Osteocyte (in vitro differentiated cells): ENCODE measurements around the gene KBTBD6. TPM values are rescaled to one million over a fixed set of nuclear protein-coding genes. Genes with fewer than 3 reads are reported as not detected.
"Not testable (repeated sequence)": the region's sequence is repeated elsewhere in the genome, so short reads cannot be mapped to it uniquely, and the experiment has no call there.

Experiments used
- DNase-seq: peaks from one replicate; pipeline ENCODE4 v3.0.0; 2021; ENCODE audit warnings: mixed read lengths; ENCODE audit not compliant: unreplicated experiment; ENCODE audit errors: extremely low spot score
- H3K27ac Mint-ChIP-seq: one replicate; pipeline ENCODE4 v1.8.0; 2021; ENCODE audit warnings: mild to moderate bottlenecking, mixed read lengths; ENCODE audit not compliant: unreplicated experiment
- H3K27me3 Mint-ChIP-seq: one replicate; pipeline ENCODE4 v1.8.0; 2021; ENCODE audit warnings: mixed read lengths; ENCODE audit not compliant: unreplicated experiment
- H3K36me3 Mint-ChIP-seq: one replicate; pipeline ENCODE4 v1.8.0; 2021; ENCODE audit warnings: mixed read lengths; ENCODE audit not compliant: unreplicated experiment
- H3K4me1 Mint-ChIP-seq: one replicate; pipeline ENCODE4 v1.8.0; 2021; ENCODE audit warnings: mixed read lengths; ENCODE audit not compliant: unreplicated experiment
- H3K4me3 Mint-ChIP-seq: one replicate; pipeline ENCODE4 v1.8.0; 2021; ENCODE audit warnings: mild to moderate bottlenecking, moderate library complexity, mixed read lengths; ENCODE audit not compliant: unreplicated experiment
- H3K9me3 Mint-ChIP-seq: one replicate; pipeline ENCODE4 v1.8.0; 2021; ENCODE audit warnings: mixed read lengths; ENCODE audit not compliant: unreplicated experiment
- total RNA-seq: library from RNA; stranded (reverse); gene quantifications from 2 replicates; pipeline ENCODE4 v1.2.1, GENCODE V29; 2021
- TF ChIP-seq, protein P1 (sequence below): fragments of 200-600 bp; sonication (generic); IDR thresholded peaks from 2 replicates; pipeline ENCODE4 v1.5.0; 2021; ENCODE audit warnings: antibody characterized with exemption, mild to moderate bottlenecking, moderate library complexity

The KBTBD6 gene
- total RNA-seq, 1 donor from 2014 or later: 9.7 TPM

DNA sequence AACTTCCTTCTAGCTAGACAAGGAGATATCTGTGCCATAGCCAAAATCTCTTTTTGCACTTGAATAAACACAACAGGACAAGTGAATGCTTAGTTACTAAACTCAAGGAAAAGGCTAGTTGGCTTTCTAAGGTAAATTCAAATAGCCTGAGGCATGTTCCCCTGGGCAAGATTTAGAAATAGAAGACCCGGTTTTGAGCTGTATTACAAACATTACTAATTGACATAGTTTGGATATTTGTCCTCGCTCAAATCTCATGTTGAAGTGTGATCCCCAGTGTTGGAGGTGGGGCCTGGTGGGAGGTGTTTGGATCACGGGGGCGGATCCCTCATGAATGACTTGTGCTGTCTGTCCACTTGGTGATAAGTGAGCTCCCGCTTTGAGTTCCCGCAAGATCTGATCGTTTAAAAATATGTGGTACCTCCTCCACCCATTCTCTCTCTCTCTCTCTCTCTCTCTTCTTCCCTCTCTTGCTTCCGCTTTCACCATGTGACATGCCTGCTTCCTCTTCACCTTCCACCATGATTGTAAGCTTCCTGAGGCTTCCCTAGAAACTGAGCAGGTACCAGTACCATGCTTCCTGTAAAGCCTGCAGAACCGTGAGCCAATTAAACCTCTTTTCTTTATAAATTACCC is 3.9 kb upstream of the KBTBD6 start:
- Mint-ChIP-seq H3K27me3 (no peaks in the 10 kb centered on the region), H3K27ac (no peak overlapping the region), H3K4me3 (no peak overlapping the region), H3K36me3 (no peaks in the 10 kb centered on the region), H3K9me3 (no peaks in the 10 kb centered on the region), H3K4me1 (peaks cover 30% of the 10 kb centered on the region)
- DNase-seq: no peak
- TF ChIP-seq, protein P1, sequence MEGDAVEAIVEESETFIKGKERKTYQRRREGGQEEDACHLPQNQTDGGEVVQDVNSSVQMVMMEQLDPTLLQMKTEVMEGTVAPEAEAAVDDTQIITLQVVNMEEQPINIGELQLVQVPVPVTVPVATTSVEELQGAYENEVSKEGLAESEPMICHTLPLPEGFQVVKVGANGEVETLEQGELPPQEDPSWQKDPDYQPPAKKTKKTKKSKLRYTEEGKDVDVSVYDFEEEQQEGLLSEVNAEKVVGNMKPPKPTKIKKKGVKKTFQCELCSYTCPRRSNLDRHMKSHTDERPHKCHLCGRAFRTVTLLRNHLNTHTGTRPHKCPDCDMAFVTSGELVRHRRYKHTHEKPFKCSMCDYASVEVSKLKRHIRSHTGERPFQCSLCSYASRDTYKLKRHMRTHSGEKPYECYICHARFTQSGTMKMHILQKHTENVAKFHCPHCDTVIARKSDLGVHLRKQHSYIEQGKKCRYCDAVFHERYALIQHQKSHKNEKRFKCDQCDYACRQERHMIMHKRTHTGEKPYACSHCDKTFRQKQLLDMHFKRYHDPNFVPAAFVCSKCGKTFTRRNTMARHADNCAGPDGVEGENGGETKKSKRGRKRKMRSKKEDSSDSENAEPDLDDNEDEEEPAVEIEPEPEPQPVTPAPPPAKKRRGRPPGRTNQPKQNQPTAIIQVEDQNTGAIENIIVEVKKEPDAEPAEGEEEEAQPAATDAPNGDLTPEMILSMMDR: no peak

DNA sequence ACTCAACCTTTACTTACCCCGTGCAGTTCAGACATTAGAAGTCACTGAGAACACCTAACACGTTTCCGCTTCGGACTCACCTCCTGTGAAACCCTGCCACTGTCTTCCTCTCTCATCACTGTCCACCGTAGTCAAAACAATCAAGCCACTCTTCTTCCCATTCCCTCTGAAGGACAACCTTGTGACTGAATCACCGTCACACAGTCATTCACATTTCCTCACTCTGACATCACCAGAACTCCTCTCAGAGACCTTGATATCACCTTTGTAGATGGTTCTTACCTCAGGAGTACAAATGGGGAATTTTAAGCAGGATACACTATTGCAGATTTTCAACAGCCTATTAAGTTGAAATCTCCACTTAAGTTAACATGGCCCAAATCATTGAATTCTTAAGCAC is 1.3 kb upstream of the KBTBD6 start:
- Mint-ChIP-seq H3K4me1 (peaks cover 41% of the 10 kb centered on the region), H3K27me3 (no peaks in the 10 kb centered on the region), H3K27ac (peak overlapping the region; percentile 95), H3K36me3 (peaks cover 7% of the 10 kb centered on the region), H3K4me3 (peak overlapping the region; percentile 91), H3K9me3 (no peaks in the 10 kb centered on the region)
- DNase-seq: no peak
- TF ChIP-seq, protein P1: no peak

DNA sequence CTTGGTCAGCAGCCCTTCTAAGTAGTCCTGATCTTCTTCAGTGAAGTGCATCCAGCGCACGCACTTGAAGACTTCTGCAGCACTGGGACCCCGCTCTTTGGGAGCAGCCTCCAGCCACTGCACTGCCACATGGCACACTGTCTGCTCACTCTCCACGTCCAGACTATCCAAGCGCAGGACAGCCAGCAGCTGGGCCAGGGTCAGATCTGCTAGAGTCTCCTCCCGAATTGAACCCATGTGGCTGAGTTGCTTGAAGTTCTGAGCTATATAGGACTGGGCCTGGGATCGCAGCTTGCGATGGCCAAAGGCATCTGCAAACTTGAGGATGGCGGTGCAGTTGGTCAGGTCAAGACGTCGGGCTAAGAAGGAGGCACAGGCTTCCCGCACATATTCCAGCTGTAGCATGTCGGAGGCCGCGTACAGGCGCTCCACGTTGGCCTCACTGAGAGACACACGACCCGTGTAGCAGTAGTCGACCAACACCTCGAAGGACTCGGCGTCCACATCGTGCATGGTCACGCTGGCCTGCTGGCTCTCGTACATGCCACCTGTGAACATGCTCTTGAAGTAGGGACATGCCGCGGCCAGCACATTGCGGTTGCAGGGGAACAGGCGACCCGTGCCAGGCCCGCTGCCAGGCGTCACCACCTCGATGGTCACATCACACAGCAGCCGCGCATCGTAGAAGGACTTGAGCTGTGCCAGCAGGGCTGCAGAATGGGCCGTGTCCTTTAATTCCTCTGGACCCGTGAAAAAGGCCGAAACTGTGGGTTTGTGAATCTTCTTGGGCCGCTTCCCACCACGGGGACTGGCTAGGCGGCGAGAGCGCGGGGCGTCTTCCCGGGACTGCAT is 716 bp downstream of the KBTBD6 start:
- peaks cover 46% of the 10 kb centered on the region for H3K4me1 Mint-ChIP-seq

DNA sequence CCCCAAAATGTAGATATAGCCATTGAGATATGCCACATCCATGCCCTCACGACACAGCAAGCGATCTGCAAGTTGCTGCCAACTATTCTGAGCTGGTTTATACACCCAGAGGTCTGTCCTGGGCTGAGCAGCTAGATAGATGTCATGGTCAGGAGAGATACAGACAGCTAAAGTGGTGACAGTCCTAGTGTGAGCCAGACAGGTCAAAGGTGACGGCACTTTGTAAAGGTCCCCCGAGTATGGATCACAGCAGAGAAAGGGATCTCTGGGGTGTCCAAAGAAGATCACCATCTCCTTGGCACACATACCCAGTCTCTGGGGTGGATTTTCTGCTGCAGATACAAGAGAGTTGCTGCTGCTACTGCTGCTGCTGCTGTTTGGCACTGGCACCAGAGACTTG is 1.4 kb downstream of the KBTBD6 start:
- DNase-seq, H3K9me3 Mint-ChIP-seq, H3K27ac Mint-ChIP-seq, H3K27me3 Mint-ChIP-seq: not testable (repeated sequence)
- peaks cover 13% of the 10 kb centered on the region for H3K36me3 Mint-ChIP-seq
- H3K4me1 Mint-ChIP-seq: peaks cover 46% of the 10 kb centered on the region
- peak overlapping the region; percentile 91 for H3K4me3 Mint-ChIP-seq

More for the DNA sequence above, 716 bp downstream of the KBTBD6 start:
- Mint-ChIP-seq H3K36me3 (peaks cover 11% of the 10 kb centered on the region), H3K27ac (peak overlapping the region; percentile 95), H3K4me3 (peak overlapping the region; percentile 91)
- H3K27me3 Mint-ChIP-seq, DNase-seq, H3K9me3 Mint-ChIP-seq: not testable (repeated sequence)

DNA sequence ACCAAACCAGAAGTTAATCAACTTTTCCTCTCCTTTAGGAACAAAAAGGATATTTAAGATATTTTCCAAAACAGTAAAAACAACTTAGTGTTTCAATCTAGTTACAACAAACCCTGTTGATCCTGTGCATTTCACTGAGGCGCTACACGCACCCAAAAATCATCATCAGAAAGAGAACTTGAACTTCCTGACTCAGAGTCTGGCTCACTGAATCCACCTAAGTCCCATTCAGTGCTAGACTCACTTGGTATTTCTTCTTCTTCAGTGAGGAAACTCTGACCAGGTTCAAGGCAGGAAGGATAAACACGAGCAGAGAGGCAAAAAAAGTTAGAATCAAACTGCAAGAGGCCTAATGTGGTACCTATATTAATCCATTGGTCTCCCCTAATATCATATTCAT is 2.2 kb downstream of the KBTBD6 start:
- no peaks in the 10 kb centered on the region for H3K9me3 Mint-ChIP-seq
- no peak overlapping the region for H3K27ac Mint-ChIP-seq
- H3K4me1 Mint-ChIP-seq: peaks cover 46% of the 10 kb centered on the region
- DNase-seq: no peak
- TF ChIP-seq, protein P1: no peak
- no peaks in the 10 kb centered on the region for H3K27me3 Mint-ChIP-seq
- peak overlapping the region; percentile 37 for H3K4me3 Mint-ChIP-seq
- peaks cover 15% of the 10 kb centered on the region for H3K36me3 Mint-ChIP-seq

DNA sequence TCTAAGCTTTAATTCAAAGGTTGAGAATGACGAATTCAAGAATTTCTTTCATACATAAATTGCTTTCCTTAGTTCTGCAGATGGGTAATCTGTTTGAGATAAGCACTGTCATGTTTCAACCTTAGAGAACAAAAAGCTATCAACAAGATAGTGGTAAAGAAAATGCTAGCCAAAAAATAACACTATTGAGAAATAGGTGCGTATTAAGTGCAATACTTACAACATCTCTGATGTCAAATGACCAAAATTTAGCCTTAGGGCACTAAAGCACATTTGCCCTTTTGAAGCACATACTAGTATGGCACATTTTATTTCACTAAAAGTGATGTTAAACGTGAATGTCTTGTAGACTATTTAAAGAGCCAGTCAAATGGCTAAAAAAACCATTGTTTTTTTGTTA is 4.9 kb downstream of the KBTBD6 start:
- H3K4me3 Mint-ChIP-seq: no peak overlapping the region
- H3K27me3 Mint-ChIP-seq: no peaks in the 10 kb centered on the region
- H3K4me1 Mint-ChIP-seq: peaks cover 32% of the 10 kb centered on the region
- TF ChIP-seq, protein P1: no peak
- no peaks in the 10 kb centered on the region for H3K9me3 Mint-ChIP-seq
- no peak overlapping the region for H3K27ac Mint-ChIP-seq
- no peak for DNase-seq
- H3K36me3 Mint-ChIP-seq: peaks cover 15% of the 10 kb centered on the region
